GM18858 (cell line): Measurements from ENCODE around the gene DEPDC1B.
"Not testable (repeated sequence)": the region's sequence is repeated elsewhere in the genome, so short reads cannot be mapped to it uniquely, and the experiment has no call there.

Experiments
- ATAC-seq: cut with Tn5 transposase; IDR thresholded peaks from one replicate; pipeline ENCODE4 v1.9.1; 2021; ENCODE audit not compliant: unreplicated experiment

DEPDC1B gene

GRCh38 chr5:60700416-60700757 is 421 bp upstream of the DEPDC1B start:
- ATAC-seq: peak; percentile 8

GRCh38 chr5:60699288-60699608 is 718 bp downstream of the DEPDC1B start:
- no peak for ATAC-seq

GRCh38 chr5:60698336-60698735 is 1.6 kb downstream of the DEPDC1B start:
- no peak for ATAC-seq

GRCh38 chr5:60690326-60690725 is 9.6 kb downstream of the DEPDC1B start:
- no peak for ATAC-seq

GRCh38 chr5:60688980-60689379 is 11.0 kb downstream of the DEPDC1B start:
- ATAC-seq: no peak

GRCh38 chr5:60687927-60688720 is 11.8 kb downstream of the DEPDC1B start:
- ATAC-seq: peak; percentile 95

- no peak for ATAC-seq
Observed at GRCh38 chr5:60686157-60686556, 13.8 kb downstream of the DEPDC1B start.

- ATAC-seq: no peak
Observed at GRCh38 chr5:60685700-60686099, 14.3 kb downstream of the DEPDC1B start.

- ATAC-seq: no peak
Observed at GRCh38 chr5:60685028-60685427, 14.9 kb downstream of the DEPDC1B start.

- not testable (repeated sequence) for ATAC-seq
Observed at GRCh38 chr5:60682007-60682406, 18.0 kb downstream of the DEPDC1B start.

- ATAC-seq: no peak
Observed at GRCh38 chr5:60679816-60680215, 20.1 kb downstream of the DEPDC1B start.

GRCh38 chr5:60677850-60678664 is 21.9 kb downstream of the DEPDC1B start:
- peak; percentile 65 for ATAC-seq

- no peak for ATAC-seq
Observed at GRCh38 chr5:60675286-60675685, 24.7 kb downstream of the DEPDC1B start.

GRCh38 chr5:60674251-60675069 is 25.5 kb downstream of the DEPDC1B start:
- ATAC-seq: no peak

GRCh38 chr5:60673334-60673733 is 26.6 kb downstream of the DEPDC1B start:
- no peak for ATAC-seq

- no peak for ATAC-seq
Observed at GRCh38 chr5:60672693-60673264, 27.2 kb downstream of the DEPDC1B start.

- ATAC-seq: no peak
Observed at GRCh38 chr5:60671899-60672692, 27.9 kb downstream of the DEPDC1B start.

- no peak for ATAC-seq
Observed at GRCh38 chr5:60670749-60671148, 29.2 kb downstream of the DEPDC1B start.

- ATAC-seq: no peak
Observed at GRCh38 chr5:60668686-60669304, 31.2 kb downstream of the DEPDC1B start.
